ENCODE data around the gene DIO3.
"Not testable (repeated sequence)": the region's sequence is repeated elsewhere in the genome, so short reads cannot be mapped to it uniquely, and the experiment has no call there.

DIO3 gene

DNA sequence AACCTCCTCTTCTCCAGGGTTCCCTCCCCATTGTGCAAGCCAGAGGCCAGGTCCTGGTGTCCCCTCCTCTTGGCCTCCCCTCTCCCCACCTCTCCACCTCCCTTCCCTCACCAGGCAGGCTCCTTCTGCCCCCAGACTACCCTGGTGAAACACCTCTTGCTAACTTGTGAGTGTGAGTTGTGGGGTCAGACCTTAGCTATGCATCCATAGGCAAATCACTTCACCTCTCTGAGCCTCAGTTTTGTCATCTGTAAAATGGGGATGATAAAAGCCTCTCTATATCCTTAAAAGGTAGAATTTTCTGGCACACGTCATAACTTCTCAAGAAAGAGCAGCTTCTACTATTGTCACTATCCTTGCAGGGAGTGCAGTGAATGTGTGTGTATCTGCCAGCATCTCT, 7.9 kb upstream of the DIO3 start:
- H3K27me3 ChIP-seq (ENCODE audit: insufficient read depth, low read length, poor library complexity): no peaks in the 10 kb centered on the region
- ATAC-seq (ENCODE audit: insufficient read depth, low read depth): no peak

GRCh38 chr14:101553931-101554330, 7.4 kb upstream of the DIO3 start:
- no peak overlapping the region for H3K9ac ChIP-seq (ENCODE audit: low read depth, low read length)

More for the DNA sequence above, 7.9 kb upstream of the DIO3 start:
- Histone ChIP-seq H3K9ac (ENCODE audit: low read depth, low read length) (no peak overlapping the region), H3K4me2 (ENCODE audit: insufficient read depth, low read length) (no peak overlapping the region), H3K9me3 (ENCODE audit: insufficient read depth, low read length, severe bottlenecking) (no peaks in the 10 kb centered on the region), H3K36me3 (ENCODE audit: insufficient read depth, low read length) (no peaks in the 10 kb centered on the region), H3K4me3 (ENCODE audit: low read depth in 1 of 2, low read length in 2 of 2) (no peak overlapping the region), H3K4me1 (ENCODE audit: insufficient read depth, low read length) (no peaks in the 10 kb centered on the region), H3K27ac (ENCODE audit: low read length) (no peak overlapping the region), H3K79me2 (ENCODE audit: insufficient read depth, low read length) (no peaks in the 10 kb centered on the region), H4K20me1 (ENCODE audit: insufficient read depth, low read length) (no peaks in the 10 kb centered on the region; the same call in 1 of the 2 replicates), H2AFZ (ENCODE audit: low read depth, low read length) (no peak overlapping the region)
- no peak for DNase-seq
- TF ChIP-seq EZH2 (IDR thresholded peaks at IDR 0.05; ENCODE audit: borderline replicate concordance, low read depth, low read length, severe bottlenecking): no peak
- TF ChIP-seq, protein P1, sequence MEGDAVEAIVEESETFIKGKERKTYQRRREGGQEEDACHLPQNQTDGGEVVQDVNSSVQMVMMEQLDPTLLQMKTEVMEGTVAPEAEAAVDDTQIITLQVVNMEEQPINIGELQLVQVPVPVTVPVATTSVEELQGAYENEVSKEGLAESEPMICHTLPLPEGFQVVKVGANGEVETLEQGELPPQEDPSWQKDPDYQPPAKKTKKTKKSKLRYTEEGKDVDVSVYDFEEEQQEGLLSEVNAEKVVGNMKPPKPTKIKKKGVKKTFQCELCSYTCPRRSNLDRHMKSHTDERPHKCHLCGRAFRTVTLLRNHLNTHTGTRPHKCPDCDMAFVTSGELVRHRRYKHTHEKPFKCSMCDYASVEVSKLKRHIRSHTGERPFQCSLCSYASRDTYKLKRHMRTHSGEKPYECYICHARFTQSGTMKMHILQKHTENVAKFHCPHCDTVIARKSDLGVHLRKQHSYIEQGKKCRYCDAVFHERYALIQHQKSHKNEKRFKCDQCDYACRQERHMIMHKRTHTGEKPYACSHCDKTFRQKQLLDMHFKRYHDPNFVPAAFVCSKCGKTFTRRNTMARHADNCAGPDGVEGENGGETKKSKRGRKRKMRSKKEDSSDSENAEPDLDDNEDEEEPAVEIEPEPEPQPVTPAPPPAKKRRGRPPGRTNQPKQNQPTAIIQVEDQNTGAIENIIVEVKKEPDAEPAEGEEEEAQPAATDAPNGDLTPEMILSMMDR (IDR thresholded peaks at IDR 0.05; ENCODE audit: borderline replicate concordance, extremely low read depth, low read length, poor library complexity, severe bottlenecking): no peak

GRCh38 chr14:101554991-101555668, 6.2 kb upstream of the DIO3 start:
- ATAC-seq (ENCODE audit: insufficient read depth, low read depth): no peak
- Histone ChIP-seq H3K79me2 (ENCODE audit: insufficient read depth, low read length) (no peaks in the 10 kb centered on the region), H3K9ac (ENCODE audit: low read depth, low read length) (no peak overlapping the region), H3K4me3 (ENCODE audit: low read depth in 1 of 2, low read length in 2 of 2) (no peak overlapping the region), H3K27me3 (ENCODE audit: insufficient read depth, low read length, poor library complexity) (no peaks in the 10 kb centered on the region), H3K27ac (ENCODE audit: low read length) (no peak overlapping the region), H2AFZ (ENCODE audit: low read depth, low read length) (no peak overlapping the region), H3K36me3 (ENCODE audit: insufficient read depth, low read length) (no peaks in the 10 kb centered on the region), H3K9me3 (ENCODE audit: insufficient read depth, low read length, severe bottlenecking) (no peaks in the 10 kb centered on the region), H3K4me1 (ENCODE audit: insufficient read depth, low read length) (no peaks in the 10 kb centered on the region), H3K4me2 (ENCODE audit: insufficient read depth, low read length) (no peak overlapping the region), H4K20me1 (ENCODE audit: insufficient read depth, low read length) (no peaks in the 10 kb centered on the region; the same call in 1 of the 2 replicates)
- TF ChIP-seq, protein P1 (IDR thresholded peaks at IDR 0.05; ENCODE audit: borderline replicate concordance, extremely low read depth, low read length, poor library complexity, severe bottlenecking): no peak
- DNase-seq: no peak

More at GRCh38 chr14:101553931-101554330, 7.4 kb upstream of the DIO3 start:
- TF ChIP-seq, protein P1 (IDR thresholded peaks at IDR 0.05; ENCODE audit: borderline replicate concordance, extremely low read depth, low read length, poor library complexity, severe bottlenecking): no peak
- no peak for TF ChIP-seq EZH2 (IDR thresholded peaks at IDR 0.05; ENCODE audit: borderline replicate concordance, low read depth, low read length, severe bottlenecking)
- ATAC-seq (ENCODE audit: insufficient read depth, low read depth) (no peak), DNase-seq (no peak)
- no peak overlapping the region for H3K27ac ChIP-seq (ENCODE audit: low read length)
- H3K27me3 ChIP-seq (ENCODE audit: insufficient read depth, low read length, poor library complexity): no peaks in the 10 kb centered on the region
- no peaks in the 10 kb centered on the region; the same call in 1 of the 2 replicates for H4K20me1 ChIP-seq (ENCODE audit: insufficient read depth, low read length)
- no peaks in the 10 kb centered on the region for H3K9me3 ChIP-seq (ENCODE audit: insufficient read depth, low read length, severe bottlenecking)
- no peak overlapping the region for H3K4me3 ChIP-seq (ENCODE audit: low read depth in 1 of 2, low read length in 2 of 2)
- no peaks in the 10 kb centered on the region for H3K79me2 ChIP-seq (ENCODE audit: insufficient read depth, low read length)
- no peak overlapping the region for H2AFZ ChIP-seq (ENCODE audit: low read depth, low read length)
- no peaks in the 10 kb centered on the region for H3K36me3 ChIP-seq (ENCODE audit: insufficient read depth, low read length)
- H3K4me2 ChIP-seq (ENCODE audit: insufficient read depth, low read length): no peak overlapping the region
- H3K4me1 ChIP-seq (ENCODE audit: insufficient read depth, low read length): no peaks in the 10 kb centered on the region

- H3K27me3 ChIP-seq (ENCODE audit: insufficient read depth, low read length, poor library complexity); H2AFZ ChIP-seq (ENCODE audit: low read depth, low read length); H3K79me2 ChIP-seq (ENCODE audit: insufficient read depth, low read length); H4K20me1 ChIP-seq (ENCODE audit: insufficient read depth, low read length); H3K27ac ChIP-seq (ENCODE audit: low read length); H3K4me1 ChIP-seq (ENCODE audit: insufficient read depth, low read length); H3K4me3 ChIP-seq (ENCODE audit: low read depth in 1 of 2, low read length in 2 of 2); H3K9ac ChIP-seq (ENCODE audit: low read depth, low read length); DNase-seq; H3K9me3 ChIP-seq (ENCODE audit: insufficient read depth, low read length, severe bottlenecking); H3K4me2 ChIP-seq (ENCODE audit: insufficient read depth, low read length); ATAC-seq (ENCODE audit: insufficient read depth, low read depth); H3K36me3 ChIP-seq (ENCODE audit: insufficient read depth, low read length): not testable (repeated sequence)
Observed at GRCh38 chr14:101555669-101556043, 5.6 kb upstream of the DIO3 start.

All from DND-41 (cell line).